Measurements from ENCODE around the gene ZNF469.

ZNF469 gene

GRCh38 chr16:88429387-88430184 lies 46.8 kb downstream of the ZNF469 start:
- no peak overlapping the region for H3K4me3 ChIP-seq (ENCODE audit: low read depth, low read length)
- TF ChIP-seq, protein P1, sequence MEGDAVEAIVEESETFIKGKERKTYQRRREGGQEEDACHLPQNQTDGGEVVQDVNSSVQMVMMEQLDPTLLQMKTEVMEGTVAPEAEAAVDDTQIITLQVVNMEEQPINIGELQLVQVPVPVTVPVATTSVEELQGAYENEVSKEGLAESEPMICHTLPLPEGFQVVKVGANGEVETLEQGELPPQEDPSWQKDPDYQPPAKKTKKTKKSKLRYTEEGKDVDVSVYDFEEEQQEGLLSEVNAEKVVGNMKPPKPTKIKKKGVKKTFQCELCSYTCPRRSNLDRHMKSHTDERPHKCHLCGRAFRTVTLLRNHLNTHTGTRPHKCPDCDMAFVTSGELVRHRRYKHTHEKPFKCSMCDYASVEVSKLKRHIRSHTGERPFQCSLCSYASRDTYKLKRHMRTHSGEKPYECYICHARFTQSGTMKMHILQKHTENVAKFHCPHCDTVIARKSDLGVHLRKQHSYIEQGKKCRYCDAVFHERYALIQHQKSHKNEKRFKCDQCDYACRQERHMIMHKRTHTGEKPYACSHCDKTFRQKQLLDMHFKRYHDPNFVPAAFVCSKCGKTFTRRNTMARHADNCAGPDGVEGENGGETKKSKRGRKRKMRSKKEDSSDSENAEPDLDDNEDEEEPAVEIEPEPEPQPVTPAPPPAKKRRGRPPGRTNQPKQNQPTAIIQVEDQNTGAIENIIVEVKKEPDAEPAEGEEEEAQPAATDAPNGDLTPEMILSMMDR (IDR thresholded peaks at IDR 0.05; ENCODE audit: low read depth, low read length) = no peak

GRCh38 chr16:88430185-88430523 lies 47.4 kb downstream of the ZNF469 start:
- H3K4me3 ChIP-seq (ENCODE audit: low read depth, low read length) = no peak overlapping the region
- TF ChIP-seq, protein P1 (IDR thresholded peaks at IDR 0.05; ENCODE audit: low read depth, low read length) = no peak

DNA sequence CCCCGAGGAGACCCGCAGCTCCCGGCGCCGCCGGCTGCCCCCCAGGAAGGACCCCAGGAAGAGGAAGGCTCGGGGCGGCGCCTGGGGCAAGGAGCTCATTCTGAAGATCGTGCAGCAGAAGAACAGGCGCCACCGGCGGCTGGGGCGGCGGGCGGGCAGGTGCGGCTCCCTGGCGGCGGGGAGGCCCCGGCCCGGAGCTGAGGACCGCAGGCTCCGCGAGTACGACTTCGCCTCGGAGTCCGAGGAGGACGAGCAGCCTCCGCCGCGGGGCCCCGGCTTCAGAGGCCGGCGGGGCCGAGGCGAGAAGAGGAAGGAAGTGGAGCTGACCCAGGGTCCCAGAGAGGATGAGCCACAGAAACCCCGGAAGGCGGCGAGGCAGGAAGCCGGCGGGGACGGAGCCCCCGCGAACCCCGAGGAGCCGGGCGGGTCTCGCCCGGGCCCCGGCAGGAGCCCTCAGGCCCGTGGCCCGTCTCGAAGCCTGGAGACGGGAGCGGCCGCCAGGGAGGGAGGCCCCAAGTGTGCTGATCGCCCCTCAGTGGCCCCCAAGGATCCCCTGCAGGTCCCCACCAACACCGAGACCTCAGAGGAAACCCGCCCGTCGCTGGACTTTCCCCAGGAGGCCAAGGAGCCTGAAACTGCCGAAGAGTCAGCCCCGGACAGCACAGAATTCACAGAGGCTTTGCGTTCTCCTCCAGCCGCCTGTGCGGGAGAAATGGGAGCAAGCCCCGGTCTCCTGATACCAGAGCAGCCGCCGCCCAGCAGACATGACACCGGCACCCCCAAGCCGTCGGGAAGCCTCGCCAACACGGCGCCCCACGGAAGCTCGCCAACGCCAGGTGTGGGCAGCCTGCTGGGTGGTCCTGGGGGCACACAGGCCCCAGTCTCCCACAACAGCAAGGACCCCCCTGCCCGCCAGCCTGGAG lies 48.0 kb downstream of the ZNF469 start:
- H3K4me3 ChIP-seq (ENCODE audit: low read depth, low read length) = no peak overlapping the region
- TF ChIP-seq, protein P1 (IDR thresholded peaks at IDR 0.05; ENCODE audit: low read depth, low read length) = no peak

- H3K4me3 ChIP-seq (ENCODE audit: low read depth, low read length) = no peak overlapping the region
- TF ChIP-seq, protein P1 (IDR thresholded peaks at IDR 0.05; ENCODE audit: low read depth, low read length) = no peak
Observed at GRCh38 chr16:88431651-88432050, 48.9 kb downstream of the ZNF469 start.

- TF ChIP-seq, protein P1 (IDR thresholded peaks at IDR 0.05; ENCODE audit: low read depth, low read length) = no peak
- no peak overlapping the region for H3K4me3 ChIP-seq (ENCODE audit: low read depth, low read length)
Observed at GRCh38 chr16:88432174-88432573, 49.4 kb downstream of the ZNF469 start.
